H9 (cell line): ENCODE data around the gene PEX1. TPM values are rescaled to one million over a fixed set of nuclear protein-coding genes. Genes with fewer than 3 reads are reported as not detected.
A peak's percentile ranks its signal among the peaks of the same experiment; 100 is the strongest.
"Not testable (repeated sequence)": the region's sequence is repeated elsewhere in the genome, so short reads cannot be mapped to it uniquely, and the experiment has no call there.

Experiments
- DNase-seq: peaks from one replicate; pipeline ENCODE4 v3.0.0-alpha.2; 2017
- H2AFZ ChIP-seq: one replicate; pipeline ENCODE4 v1.6.1; 2013; ENCODE audit warnings: mild to moderate bottlenecking, low read length, control low read depth, moderate library complexity
- H2AK5ac ChIP-seq: 2 replicates; pipeline ENCODE4 v1.6.1; 2013; ENCODE audit warnings: low read length, control low read depth, mixed read lengths; ENCODE audit not compliant: insufficient read length
- H2BK120ac ChIP-seq: one replicate; pipeline ENCODE4 v1.6.1; 2013; ENCODE audit warnings: low read depth, mild to moderate bottlenecking, low read length, control low read depth, inconsistent platforms; ENCODE audit not compliant: poor library complexity, severe bottlenecking
- H2BK12ac ChIP-seq: 2 replicates; pipeline ENCODE4 v1.6.1; 2013; ENCODE audit warnings: low read length, control low read depth, mixed read lengths, low read depth; ENCODE audit not compliant: insufficient read length
- H2BK15ac ChIP-seq: 2 replicates; pipeline ENCODE4 v1.6.1; 2013; ENCODE audit warnings: low read depth, low read length, control low read depth
- H2BK20ac ChIP-seq: one replicate; pipeline ENCODE4 v1.6.1; 2013; ENCODE audit warnings: low read depth, mild to moderate bottlenecking, low read length, control low read depth, inconsistent platforms; ENCODE audit not compliant: poor library complexity, severe bottlenecking
- H2BK5ac ChIP-seq: 2 replicates; pipeline ENCODE4 v1.6.1; 2013; ENCODE audit warnings: low read length, control low read depth, mixed read lengths; ENCODE audit not compliant: insufficient read length
- H3K14ac ChIP-seq: 2 replicates; pipeline ENCODE4 v1.6.1; 2013; ENCODE audit warnings: low read length, control low read depth; ENCODE audit not compliant: insufficient read depth
- H3K18ac ChIP-seq: 2 replicates; pipeline ENCODE4 v1.6.1; 2013; ENCODE audit warnings: low read depth, mild to moderate bottlenecking, mixed read lengths, low read length, control low read depth; ENCODE audit not compliant: insufficient read length
- H3K23ac ChIP-seq: 2 replicates; pipeline ENCODE4 v1.6.1; 2013; ENCODE audit warnings: low read length, control low read depth, mixed read lengths, low read depth; ENCODE audit not compliant: insufficient read length
- H3K23me2 ChIP-seq: 2 replicates; pipeline ENCODE4 v1.6.1; 2013; ENCODE audit warnings: low read depth, mild to moderate bottlenecking, mixed read lengths, low read length, control low read depth; ENCODE audit not compliant: insufficient read length, poor library complexity, severe bottlenecking
- H3K27ac ChIP-seq: 2 replicates; pipeline ENCODE4 v1.5.1; 2013; ENCODE audit warnings: low read length, control low read depth, mixed read lengths, low read depth; ENCODE audit not compliant: insufficient read length
- H3K27me3 ChIP-seq: 2 replicates; pipeline ENCODE4 v1.6.1; 2013; ENCODE audit warnings: low read length, control low read depth, inconsistent platforms; ENCODE audit not compliant: insufficient read depth
- H3K4ac ChIP-seq: 2 replicates; pipeline ENCODE4 v1.6.1; 2013; ENCODE audit warnings: low read depth, mild to moderate bottlenecking, control low read depth, inconsistent platforms, low read length, moderate library complexity
- H3K4me1 ChIP-seq: 2 replicates; pipeline ENCODE4 v1.6.1; 2013; ENCODE audit warnings: low read length, control low read depth, inconsistent platforms; ENCODE audit not compliant: insufficient read depth
- H3K4me2 ChIP-seq: 2 replicates; pipeline ENCODE4 v1.6.1; 2013; ENCODE audit warnings: low read length, control low read depth, mixed read lengths; ENCODE audit not compliant: insufficient read length, insufficient read depth
- H3K56ac ChIP-seq: 2 replicates; pipeline ENCODE4 v1.6.1; 2013; ENCODE audit warnings: low read depth, mild to moderate bottlenecking, mixed read lengths, low read length, control low read depth; ENCODE audit not compliant: insufficient read length
- H3K79me1 ChIP-seq: 2 replicates; pipeline ENCODE4 v1.6.1; 2013; ENCODE audit warnings: low read depth, mild to moderate bottlenecking, moderate library complexity, low read length, control low read depth, inconsistent platforms; ENCODE audit not compliant: insufficient read depth, poor library complexity, severe bottlenecking
- H3K79me2 ChIP-seq: 2 replicates; pipeline ENCODE4 v1.6.1; 2013; ENCODE audit warnings: low read length, control low read depth, inconsistent platforms; ENCODE audit not compliant: insufficient read depth
- H3K9ac ChIP-seq: 2 replicates; pipeline ENCODE4 v1.6.1; 2013; ENCODE audit warnings: low read length, control low read depth, mixed read lengths; ENCODE audit not compliant: insufficient read length; ENCODE audit errors: extremely low read depth
- H3K9me3 ChIP-seq: one replicate; pipeline ENCODE4 v1.6.1; 2013; ENCODE audit warnings: low read depth, low read length, inconsistent platforms; ENCODE audit not compliant: control insufficient read depth
- H3T11ph ChIP-seq: one replicate; pipeline ENCODE4 v1.6.1; 2013; ENCODE audit warnings: mild to moderate bottlenecking, low read length, control low read depth, inconsistent platforms
- H4K20me1 ChIP-seq: one replicate; pipeline ENCODE4 v1.6.1; 2013; ENCODE audit not compliant: control insufficient read depth, insufficient read length, insufficient read depth
- H4K5ac ChIP-seq: 2 replicates; pipeline ENCODE4 v1.6.1; 2013; ENCODE audit warnings: low read depth, mild to moderate bottlenecking, mixed read lengths, low read length, control low read depth; ENCODE audit not compliant: insufficient read length
- H4K8ac ChIP-seq: replicated peaks from 2 replicates; pipeline ENCODE4 v1.6.1; 2013; ENCODE audit warnings: low read length, control low read depth, mixed read lengths, low read depth; ENCODE audit not compliant: insufficient read length
- H4K91ac ChIP-seq: 2 replicates; pipeline ENCODE4 v1.6.1; 2013; ENCODE audit warnings: low read depth, mild to moderate bottlenecking, moderate library complexity, mixed read lengths, low read length, control low read depth; ENCODE audit not compliant: insufficient read length
- H3K27ac Mint-ChIP-seq, 3 experiments: 2 replicates in 2 of 3; 3 replicates in 1 of 3; pipeline ENCODE4 v1.8.0; 2020 to 2021; ENCODE audit warnings: mixed read lengths in 3 of 3, mild to moderate bottlenecking in 1 of 3, moderate library complexity in 1 of 3
- H3K27me3 Mint-ChIP-seq: 2 replicates; pipeline ENCODE4 v1.8.0; 2021; ENCODE audit warnings: low read depth, mild to moderate bottlenecking, moderate library complexity, mixed read lengths
- H3K36me3 Mint-ChIP-seq, 3 experiments: 2 replicates in 2 of 3; 3 replicates in 1 of 3; pipeline ENCODE4 v1.8.0; 2020 to 2021; ENCODE audit warnings: low read depth in 3 of 3, mixed read lengths in 3 of 3; ENCODE audit not compliant: insufficient read depth in 1 of 3
- H3K4me1 Mint-ChIP-seq, 2 experiments: 2 replicates each; pipeline ENCODE4 v1.8.0; 2020; ENCODE audit warnings: mixed read lengths in 2 of 2
- H3K4me3 Mint-ChIP-seq, 2 experiments: 2 replicates in 1 of 2; 3 replicates in 1 of 2; pipeline ENCODE4 v1.8.0; 2020 to 2021; ENCODE audit warnings: mild to moderate bottlenecking in 2 of 2, mixed read lengths in 2 of 2, moderate library complexity in 1 of 2
- H3K9me3 Mint-ChIP-seq, 2 experiments: 2 replicates in 1 of 2; 3 replicates in 1 of 2; pipeline ENCODE4 v1.8.0; 2020; ENCODE audit warnings: mild to moderate bottlenecking in 2 of 2, mixed read lengths in 2 of 2, moderate library complexity in 1 of 2
- WGBS: extraction: QIAGEN DNeasy Blood & Tissue Kit; methylation state at CpG from one replicate; pipeline ENCODE4 v1.1.7; 2013; ENCODE audit warnings: missing lambda C conversion rate, low lambda C conversion rate, mixed read lengths; ENCODE audit not compliant: insufficient read length; ENCODE audit errors: extremely low coverage; 5-methylcytosine and 5-hydroxymethylcytosine counted together
- total RNA-seq: library from RNA; stranded (reverse); gene quantifications from 2 replicates; pipeline ENCODE4 v1.2.1, GENCODE V29; 2021

The PEX1 gene
- total RNA-seq, 1 experiment from 2014 or later = 21.8 TPM

GRCh38 chr7:92483624-92484023 lies 44.7 kb downstream of the PEX1 start:
- H3K18ac ChIP-seq, H3K23me2 ChIP-seq, H4K8ac ChIP-seq, H3T11ph ChIP-seq, H3K79me2 ChIP-seq, H3K27me3 Mint-ChIP-seq, H3K27me3 ChIP-seq, H3K27ac Mint-ChIP-seq, H4K5ac ChIP-seq, H3K9me3 ChIP-seq, H3K4me1 ChIP-seq, H4K91ac ChIP-seq, H2AK5ac ChIP-seq, H2AFZ ChIP-seq, H2BK12ac ChIP-seq, H2BK20ac ChIP-seq, H3K9ac ChIP-seq, H4K20me1 ChIP-seq, H3K4ac ChIP-seq, H3K23ac ChIP-seq, H2BK120ac ChIP-seq, H3K27ac ChIP-seq, H3K9me3 Mint-ChIP-seq, H3K4me2 ChIP-seq, DNase-seq, H3K4me3 Mint-ChIP-seq, H2BK5ac ChIP-seq, H2BK15ac ChIP-seq, H3K14ac ChIP-seq, H3K56ac ChIP-seq, H3K4me1 Mint-ChIP-seq, H3K79me1 ChIP-seq: not testable (repeated sequence)
- WGBS = no CpG with 5 or more reads among the region's 6 CpGs
- H3K36me3 Mint-ChIP-seq = peaks cover 12 to 27% (median 21%) of the 10 kb centered on the region in 3 experiments; a peak in 6 of 7 replicates

- H3K18ac ChIP-seq, H3K9me3 ChIP-seq, H2BK12ac ChIP-seq, H3K79me1 ChIP-seq, H2BK5ac ChIP-seq, H2AFZ ChIP-seq, DNase-seq, H3K23ac ChIP-seq, H3K14ac ChIP-seq, H3K36me3 Mint-ChIP-seq, H4K91ac ChIP-seq, H3K23me2 ChIP-seq, H3K27ac ChIP-seq, H3K27me3 Mint-ChIP-seq, H3K4me2 ChIP-seq, H3K79me2 ChIP-seq, H4K5ac ChIP-seq, H2BK20ac ChIP-seq, H3K4me1 ChIP-seq, H2BK120ac ChIP-seq, H3K56ac ChIP-seq, H3K9ac ChIP-seq, H3T11ph ChIP-seq, H3K27me3 ChIP-seq, H4K8ac ChIP-seq, H2BK15ac ChIP-seq, H4K20me1 ChIP-seq, H2AK5ac ChIP-seq, H3K4ac ChIP-seq, H3K4me3 Mint-ChIP-seq, H3K9me3 Mint-ChIP-seq: not testable (repeated sequence)
- H3K4me1 Mint-ChIP-seq = peaks cover 7 to 12% of the 10 kb centered on the region in 2 experiments
- WGBS = no CpG with 5 or more reads among the region's 4 CpGs
- H3K27ac Mint-ChIP-seq = peak overlapping the region in 1 of 3 experiments; percentile 42; a peak in 1 of 7 replicates
These were observed 49.2 kb downstream of the PEX1 start for GRCh38 chr7:92479146-92479545.
